Tibial artery (tissue), 4 donors: ENCODE measurements around the gene PHOSPHO2.

Experiments used
- DNase-seq, 2 donors: peaks; one replicate each; pipeline ENCODE4 v3.0.0-alpha.2; 2019
- H3K27ac ChIP-seq, 2 donors: fragments of 200-600 bp; sonication (generic) in 1 of 2; 1 replicate in 1 of 2; 2 replicates in 1 of 2; pipeline ENCODE4 v1.5.1; 2018 to 2019; ENCODE audit warnings: mild to moderate bottlenecking in 1 of 2
- H3K27me3 ChIP-seq, 2 donors: fragments of 200-600 bp; sonication (generic) in 1 of 2; one replicate each; pipeline versions ENCODE4 v1.5.1 to v1.6.0; 2016 to 2019
- H3K36me3 ChIP-seq, 3 donors: fragments of 200-600 bp; sonication (generic) in 2 of 3; one replicate each; pipeline ENCODE4 v1.5.1; 2016 to 2019; ENCODE audit warnings: mild to moderate bottlenecking in 2 of 3
- H3K4me1 ChIP-seq, 4 donors: fragments of 200-600 bp; sonication (generic) in 2 of 4; 1 replicate in 3 of 4; 2 replicates in 1 of 4; pipeline ENCODE4 v1.5.1; 2016 to 2019
- H3K4me3 ChIP-seq, 2 donors: fragments of 200-600 bp; sonication (generic) in 1 of 2; 1 replicate in 1 of 2; 2 replicates in 1 of 2; pipeline ENCODE4 v1.5.1; 2018 to 2019; ENCODE audit warnings: mild to moderate bottlenecking in 2 of 2
- H3K9me3 ChIP-seq, 3 donors: fragments of 200-600 bp; sonication (generic) in 1 of 3; one replicate each; pipeline ENCODE4 v1.5.1; 2016 to 2019
- CTCF ChIP-seq, 2 experiments: fragments of 200-600 bp in 1 of 2; fragments of 450-650 bp in 1 of 2; IDR thresholded peaks; one replicate each; pipeline ENCODE4 v1.5.1; 2017 to 2019; ENCODE audit warnings: antibody characterized with exemption in 2 of 2, mild to moderate bottlenecking in 1 of 2, moderate library complexity in 1 of 2
- intact Hi-C: fragments of 100-400 bp; cut with DNase I; formaldehyde crosslinking; loops from one replicate; pipeline ENCODE4 v1.15.0; 2023; ENCODE audit warnings: low total_unique reads

Gene PHOSPHO2

GRCh38 chr2:169658877-169659276 is 35.4 kb upstream of the PHOSPHO2 start:
- TF ChIP-seq CTCF (IDR thresholded peaks at IDR 0.05) = no peak
- no peaks in the 10 kb centered on the region for H3K27me3 ChIP-seq
- intact Hi-C loops = no loop called here

GRCh38 chr2:169659320-169659719 is 34.9 kb upstream of the PHOSPHO2 start:
- H3K36me3 ChIP-seq = no peaks in the 10 kb centered on the region
- no peaks in the 10 kb centered on the region for H3K4me1 ChIP-seq
- H3K9me3 ChIP-seq = no peaks in the 10 kb centered on the region
- no peak overlapping the region for H3K4me3 ChIP-seq
- no peak overlapping the region for H3K27ac ChIP-seq
- no peak for DNase-seq
- no peak for TF ChIP-seq CTCF (IDR thresholded peaks at IDR 0.05)
- intact Hi-C loops = no loop called here
- H3K27me3 ChIP-seq = no peaks in the 10 kb centered on the region

More at GRCh38 chr2:169658877-169659276, 35.4 kb upstream of the PHOSPHO2 start:
- H3K9me3 ChIP-seq = no peaks in the 10 kb centered on the region
- no peaks in the 10 kb centered on the region for H3K36me3 ChIP-seq
- H3K27ac ChIP-seq = no peak overlapping the region
- no peak for DNase-seq
- no peak overlapping the region for H3K4me3 ChIP-seq
- H3K4me1 ChIP-seq = no peaks in the 10 kb centered on the region

GRCh38 chr2:169661265-169661664 is 33.0 kb upstream of the PHOSPHO2 start:
- H3K27me3 ChIP-seq = no peaks in the 10 kb centered on the region
- no peaks in the 10 kb centered on the region for H3K9me3 ChIP-seq
- H3K4me1 ChIP-seq = no peaks in the 10 kb centered on the region
- TF ChIP-seq CTCF (IDR thresholded peaks at IDR 0.05) = no peak
- H3K27ac ChIP-seq = no peak overlapping the region
- intact Hi-C loops = no loop called here
- no peaks in the 10 kb centered on the region for H3K36me3 ChIP-seq
- no peak for DNase-seq
- no peak overlapping the region for H3K4me3 ChIP-seq

- no peaks in the 10 kb centered on the region for H3K36me3 ChIP-seq
- H3K4me3 ChIP-seq = no peak overlapping the region
- H3K27ac ChIP-seq = no peak overlapping the region
- no peaks in the 10 kb centered on the region for H3K4me1 ChIP-seq
- intact Hi-C loops = no loop called here
- TF ChIP-seq CTCF (IDR thresholded peaks at IDR 0.05) = no peak
- H3K9me3 ChIP-seq = no peaks in the 10 kb centered on the region
- no peaks in the 10 kb centered on the region for H3K27me3 ChIP-seq
- no peak for DNase-seq
Observed at GRCh38 chr2:169662744-169663143, 31.5 kb upstream of the PHOSPHO2 start.

GRCh38 chr2:169663247-169663646 is 31.0 kb upstream of the PHOSPHO2 start:
- no peak for DNase-seq
- intact Hi-C loops = no loop called here
- Histone ChIP-seq H3K36me3 (no peaks in the 10 kb centered on the region), H3K27me3 (no peaks in the 10 kb centered on the region), H3K9me3 (no peaks in the 10 kb centered on the region), H3K4me1 (no peaks in the 10 kb centered on the region), H3K27ac (no peak overlapping the region), H3K4me3 (no peak overlapping the region)
- no peak for TF ChIP-seq CTCF (IDR thresholded peaks at IDR 0.05)

GRCh38 chr2:169664600-169664977 is 29.7 kb upstream of the PHOSPHO2 start:
- Histone ChIP-seq H3K4me3 (no peak overlapping the region), H3K36me3 (no peaks in the 10 kb centered on the region), H3K4me1 (no peaks in the 10 kb centered on the region), H3K27me3 (no peaks in the 10 kb centered on the region), H3K27ac (no peak overlapping the region), H3K9me3 (no peaks in the 10 kb centered on the region)
- no peak for TF ChIP-seq CTCF (IDR thresholded peaks at IDR 0.05)
- intact Hi-C loops = no loop called here
- DNase-seq = no peak
